Mesothelial cell of epicardium (in vitro differentiated cells): ENCODE data around the gene CD163. TPM values are rescaled to one million over a fixed set of nuclear protein-coding genes. Genes with fewer than 3 reads are reported as not detected.
"Not testable (repeated sequence)": the region's sequence is repeated elsewhere in the genome, so short reads cannot be mapped to it uniquely, and the experiment has no call there.

Experiments
- DNase-seq, 2 experiments: peaks; one replicate each; pipeline ENCODE4 v3.0.0; 2021; ENCODE audit warnings: low spot score in 2 of 2; ENCODE audit not compliant: unreplicated experiment in 2 of 2
- H3K27ac Mint-ChIP-seq: 2 replicates; pipeline ENCODE4 v1.8.0; 2021; ENCODE audit warnings: mixed read lengths
- H3K27me3 Mint-ChIP-seq: 2 replicates; pipeline ENCODE4 v1.8.0; 2021; ENCODE audit warnings: low read depth, mixed read lengths
- H3K36me3 Mint-ChIP-seq: 2 replicates; pipeline ENCODE4 v1.8.0; 2021; ENCODE audit warnings: mixed read lengths
- H3K4me1 Mint-ChIP-seq: 2 replicates; pipeline ENCODE4 v1.8.0; 2021; ENCODE audit warnings: mixed read lengths
- H3K4me3 Mint-ChIP-seq: 2 replicates; pipeline ENCODE4 v1.8.0; 2021; ENCODE audit warnings: mild to moderate bottlenecking, moderate library complexity, mixed read lengths
- H3K9me3 Mint-ChIP-seq: 2 replicates; pipeline ENCODE4 v1.8.0; 2021; ENCODE audit warnings: mixed read lengths
- CTCF ChIP-seq: fragments of 200-600 bp; sonication (generic); IDR thresholded peaks from one replicate; pipeline ENCODE4 v1.5.0; 2021; ENCODE audit warnings: antibody characterized with exemption; ENCODE audit not compliant: unreplicated experiment
- total RNA-seq: library from RNA; stranded (reverse); gene quantifications from 3 replicates; pipeline ENCODE4 v1.2.1, GENCODE V29; 2021

The CD163 gene
- total RNA-seq, 1 donor from 2014 or later = 0.36 TPM

GRCh38 chr12:7448099-7448498 is 55.5 kb downstream of the CD163 start:
- peaks cover 3% of the 10 kb centered on the region for H3K9me3 Mint-ChIP-seq
- no peak overlapping the region for H3K27ac Mint-ChIP-seq
- peaks cover 23% of the 10 kb centered on the region for H3K27me3 Mint-ChIP-seq
- TF ChIP-seq CTCF = no peak
- H3K4me3 Mint-ChIP-seq = no peak overlapping the region
- H3K36me3 Mint-ChIP-seq = no peaks in the 10 kb centered on the region
- H3K4me1 Mint-ChIP-seq = no peaks in the 10 kb centered on the region
- no peak for DNase-seq

GRCh38 chr12:7444537-7444936 is 59.0 kb downstream of the CD163 start:
- DNase-seq = no peak
- H3K4me1 Mint-ChIP-seq = peaks cover 3% of the 10 kb centered on the region
- H3K27me3 Mint-ChIP-seq = peaks cover 39% of the 10 kb centered on the region
- no peak for TF ChIP-seq CTCF
- peaks cover 7% of the 10 kb centered on the region for H3K9me3 Mint-ChIP-seq
- H3K36me3 Mint-ChIP-seq = no peaks in the 10 kb centered on the region
- H3K27ac Mint-ChIP-seq = no peak overlapping the region
- no peak overlapping the region for H3K4me3 Mint-ChIP-seq

GRCh38 chr12:7444076-7444475 is 59.5 kb downstream of the CD163 start, which contains the start of gene CD163L1:
Gene CD163L1, minus strand, starts transcription at chr12:7444153. Its CDS starts 26 bp downstream, at chr12:7444127.
- Mint-ChIP-seq H3K9me3 (peaks cover 11% of the 10 kb centered on the region), H3K27ac (no peak within 1 kb of the TSS), H3K27me3 (peaks cover 41% of the 10 kb centered on the region), H3K36me3 (no peaks in the 10 kb centered on the region), H3K4me1 (peaks cover 5% of the 10 kb centered on the region), H3K4me3 (no peak within 1 kb of the TSS)
- TF ChIP-seq CTCF = no peak
- no peak for DNase-seq

- peaks cover 5% of the 10 kb centered on the region for H3K4me1 Mint-ChIP-seq
- H3K27me3 Mint-ChIP-seq = peaks cover 37% of the 10 kb centered on the region
- TF ChIP-seq CTCF = no peak
- DNase-seq = no peak
- peaks cover 18% of the 10 kb centered on the region for H3K9me3 Mint-ChIP-seq
- peak overlapping the region; percentile 44 for H3K4me3 Mint-ChIP-seq
- H3K27ac Mint-ChIP-seq = no peak overlapping the region
- no peaks in the 10 kb centered on the region for H3K36me3 Mint-ChIP-seq
Observed at GRCh38 chr12:7441216-7441615, 62.4 kb downstream of the CD163 start.

- H3K4me1 Mint-ChIP-seq = peaks cover 5% of the 10 kb centered on the region
- peaks cover 15% of the 10 kb centered on the region for H3K9me3 Mint-ChIP-seq
- peak overlapping the region; percentile 2 for H3K27ac Mint-ChIP-seq
- H3K27me3 Mint-ChIP-seq = peaks cover 31% of the 10 kb centered on the region
- peak; percentile 27 to 57 for DNase-seq
- H3K36me3 Mint-ChIP-seq = no peaks in the 10 kb centered on the region
- TF ChIP-seq CTCF = no peak
- peak overlapping the region; percentile 78 for H3K4me3 Mint-ChIP-seq
Observed at GRCh38 chr12:7439579-7440505, 63.7 kb downstream of the CD163 start.

GRCh38 chr12:7438291-7438995 is 65.1 kb downstream of the CD163 start:
- peaks cover 15% of the 10 kb centered on the region for H3K9me3 Mint-ChIP-seq
- H3K36me3 Mint-ChIP-seq, H3K4me1 Mint-ChIP-seq, H3K27ac Mint-ChIP-seq, DNase-seq: not testable (repeated sequence)
- H3K4me3 Mint-ChIP-seq = peak overlapping the region; percentile 1
- peaks cover 31% of the 10 kb centered on the region for H3K27me3 Mint-ChIP-seq

GRCh38 chr12:7437494-7437893 is 66.1 kb downstream of the CD163 start:
- H3K4me3 Mint-ChIP-seq, H3K27ac Mint-ChIP-seq, DNase-seq, H3K36me3 Mint-ChIP-seq, H3K4me1 Mint-ChIP-seq: not testable (repeated sequence)
- peaks cover 27% of the 10 kb centered on the region for H3K27me3 Mint-ChIP-seq
- peaks cover 15% of the 10 kb centered on the region for H3K9me3 Mint-ChIP-seq
